DMS114 treated with DMSO at 0.1 percent for 48 hours (cell line): ENCODE data around the gene OR10A7.
"Not testable (repeated sequence)": the region's sequence is repeated elsewhere in the genome, so short reads cannot be mapped to it uniquely, and the experiment has no call there.

Source experiments
- DNase-seq: peaks from one replicate; lab custom pipeline; 2025; ENCODE audit not compliant: unreplicated experiment; lab: John Stamatoyannopoulos, UW

The OR10A7 gene

DNA sequence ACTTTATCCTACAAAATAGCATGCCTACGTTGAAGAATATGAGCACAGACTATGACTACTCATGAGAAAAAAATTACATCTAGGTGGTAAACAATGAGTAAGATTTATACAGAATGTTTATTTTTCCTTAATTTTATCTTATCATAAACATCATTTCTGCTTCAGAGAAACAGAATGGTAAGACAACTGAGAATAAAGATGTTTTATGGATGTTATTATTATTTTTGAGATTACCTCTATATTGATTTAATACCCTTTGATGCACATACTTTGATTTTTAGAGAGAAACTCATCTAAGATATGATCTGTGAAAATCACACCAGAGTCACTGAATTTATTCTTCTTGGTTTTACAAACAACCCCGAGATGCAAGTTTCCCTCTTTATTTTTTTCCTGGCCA is at the start of gene OR10A7:
OR10A7 (plus strand) TSS at position 301 of the 400 bp plus-strand sequence; CDS start at position 301, 0 bp downstream.
- no peak for DNase-seq

DNA sequence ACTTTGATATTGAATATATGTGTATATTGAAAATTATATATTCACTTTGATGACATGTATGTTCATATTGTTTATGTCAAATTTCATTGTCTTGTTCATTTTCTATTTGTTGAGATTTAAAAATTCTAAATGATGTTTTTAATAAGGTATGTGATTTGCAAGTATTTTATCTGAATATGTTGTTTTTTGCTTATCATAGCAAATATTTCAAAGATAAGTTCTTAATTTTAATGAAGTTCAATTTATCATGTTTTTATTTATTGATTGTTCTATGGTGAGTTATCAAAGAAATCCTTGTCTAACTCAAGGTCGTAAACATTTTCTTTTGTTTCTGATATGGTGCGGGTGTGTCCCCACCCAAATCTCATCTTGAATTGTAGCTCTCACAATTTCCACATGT is 49.4 kb upstream of the OR10A7 start:
- no peak for DNase-seq

GRCh38 chr12:55171846-55172245 is 49.0 kb upstream of the OR10A7 start:
- not testable (repeated sequence) for DNase-seq

GRCh38 chr12:55172686-55173085 is 48.1 kb upstream of the OR10A7 start:
- DNase-seq, result no peak

GRCh38 chr12:55173456-55173855 is 47.4 kb upstream of the OR10A7 start:
- no peak for DNase-seq

- no peak for DNase-seq
Measured at GRCh38 chr12:55188573-55188972, 32.3 kb upstream of the OR10A7 start.

DNA sequence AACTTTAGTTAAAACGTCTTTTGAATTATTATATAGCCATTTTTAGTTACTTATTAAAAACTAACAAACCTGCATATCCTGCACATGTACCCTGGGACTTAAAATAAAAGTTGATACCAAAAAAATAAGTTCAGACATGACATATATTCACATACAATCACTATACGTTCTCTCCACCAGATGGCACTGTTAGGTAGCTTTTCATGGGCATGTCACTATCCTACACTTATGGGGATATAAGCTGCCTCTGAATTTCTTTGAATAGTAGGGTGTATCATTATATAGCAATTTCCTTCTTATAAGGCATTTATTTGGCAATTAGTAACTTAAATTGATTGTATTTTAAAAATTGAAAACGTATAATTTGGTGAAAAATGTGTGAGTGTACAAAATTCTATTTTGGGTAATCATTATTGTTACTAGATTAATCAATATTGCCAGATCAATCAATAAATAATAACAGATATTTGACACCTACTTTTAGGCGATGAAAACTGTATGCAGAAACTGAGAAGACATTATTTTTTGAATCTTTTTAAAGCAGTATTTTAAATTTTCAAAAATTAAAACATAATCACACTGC is 31.8 kb upstream of the OR10A7 start:
- DNase-seq, result peak; percentile 90

DNA sequence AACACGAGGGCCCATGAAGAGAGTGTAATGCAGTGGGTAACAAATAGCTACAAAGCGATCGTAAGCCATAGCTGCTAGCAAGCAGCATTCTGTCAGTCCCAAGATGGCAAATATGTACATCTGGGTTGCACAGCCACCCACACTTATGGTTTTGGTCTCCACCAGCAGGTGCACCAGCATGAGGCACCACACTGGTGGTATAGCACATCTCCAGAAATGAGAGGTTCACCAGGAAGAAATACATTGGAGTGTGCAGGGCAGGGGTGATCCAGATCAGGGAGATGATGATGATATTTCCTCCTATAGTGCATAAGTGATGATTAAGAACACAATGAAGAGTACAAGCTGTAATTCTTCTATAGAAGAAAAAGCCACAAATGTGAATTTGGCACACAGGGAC is 26.4 kb upstream of the OR10A7 start:
- no peak for DNase-seq

DNA sequence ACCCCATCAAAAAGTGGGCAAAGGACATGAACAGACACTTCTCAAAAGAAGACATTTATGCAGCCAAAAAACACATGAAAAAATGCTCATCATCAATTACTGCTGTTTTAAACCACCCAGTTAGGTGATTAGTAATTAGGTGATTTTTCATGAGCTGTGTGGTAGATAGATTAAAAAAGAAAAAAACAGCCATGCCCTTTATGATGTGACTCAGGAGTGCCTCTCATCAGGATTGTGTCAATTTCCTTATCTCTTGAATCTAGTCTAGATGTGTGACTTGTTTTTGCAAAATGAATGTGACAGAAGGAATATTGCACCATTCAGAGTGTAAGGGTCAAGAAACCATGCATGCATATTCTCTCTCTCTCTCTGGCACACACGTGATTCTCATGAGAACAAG is 5.7 kb downstream of the OR10A7 start:
- DNase-seq, result no peak

DNA sequence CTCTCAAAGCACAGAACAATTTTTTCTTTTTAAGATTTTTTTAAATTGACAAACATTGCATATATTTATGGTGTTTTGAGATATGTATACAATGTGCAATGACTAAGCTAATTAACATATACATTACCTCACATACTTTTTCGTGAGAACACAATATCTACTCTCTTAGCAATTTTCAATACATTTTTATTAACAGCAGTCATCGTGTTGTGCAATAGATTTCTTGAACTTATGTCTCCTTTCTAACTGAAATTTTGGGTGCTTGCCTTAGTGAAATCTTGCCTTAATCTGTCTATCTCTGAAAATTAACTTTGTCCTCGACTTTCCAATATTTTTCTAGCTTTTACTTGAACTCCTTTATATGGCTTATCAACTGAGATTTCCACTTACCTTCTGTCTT is 6.8 kb downstream of the OR10A7 start:
- DNase-seq, result no peak

DNA sequence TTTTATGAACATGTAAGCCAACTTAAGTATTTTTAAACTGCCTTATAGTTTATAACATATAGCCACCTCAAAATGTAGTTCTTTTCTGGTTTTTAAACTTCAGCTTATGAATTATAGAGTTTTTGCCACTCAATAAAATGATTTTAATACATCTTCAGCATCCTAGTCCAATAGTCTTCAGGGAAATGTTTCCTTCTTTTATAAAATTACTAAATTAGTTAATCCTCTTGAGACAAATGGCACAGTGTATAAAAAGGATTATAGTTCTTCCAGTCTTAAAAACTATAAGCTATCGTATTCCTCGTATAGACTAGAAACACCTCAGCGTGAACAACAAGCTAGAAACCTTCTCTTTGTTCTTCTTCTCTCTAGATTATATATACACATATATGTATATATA is 23.5 kb downstream of the OR10A7 start, which contains the start of gene OR6C74:
OR6C74 (plus strand) TSS at position 301 of the 400 bp plus-strand sequence. CDS start 2,679 bp downstream, outside the sequence.
- DNase-seq, result no peak

GRCh38 chr12:55246159-55246558 is 25.3 kb downstream of the OR10A7 start:
- no peak for DNase-seq

DNA sequence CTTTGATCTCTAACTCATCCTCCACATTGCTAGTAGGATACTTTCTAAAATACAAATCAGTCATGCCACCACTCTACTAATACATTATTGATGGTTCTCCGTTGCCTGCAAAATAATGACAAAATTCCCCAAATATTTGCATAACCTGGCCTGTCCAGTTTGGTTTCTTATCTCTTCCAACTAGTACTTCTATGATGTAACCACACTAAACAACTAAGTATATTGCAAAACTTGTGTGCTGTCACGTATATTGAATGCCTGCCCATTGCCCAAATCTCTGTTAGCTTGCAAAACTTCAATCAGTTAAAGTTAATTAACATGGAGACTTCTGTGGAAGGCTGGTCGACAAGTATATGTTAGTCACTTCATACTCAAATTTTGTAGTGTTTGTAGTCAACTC is 30.1 kb downstream of the OR10A7 start:
- no peak for DNase-seq

- DNase-seq, result no peak
Measured at GRCh38 chr12:55253281-55253680, 32.5 kb downstream of the OR10A7 start.

GRCh38 chr12:55256831-55257230 is 36.0 kb downstream of the OR10A7 start:
- DNase-seq, result no peak

DNA sequence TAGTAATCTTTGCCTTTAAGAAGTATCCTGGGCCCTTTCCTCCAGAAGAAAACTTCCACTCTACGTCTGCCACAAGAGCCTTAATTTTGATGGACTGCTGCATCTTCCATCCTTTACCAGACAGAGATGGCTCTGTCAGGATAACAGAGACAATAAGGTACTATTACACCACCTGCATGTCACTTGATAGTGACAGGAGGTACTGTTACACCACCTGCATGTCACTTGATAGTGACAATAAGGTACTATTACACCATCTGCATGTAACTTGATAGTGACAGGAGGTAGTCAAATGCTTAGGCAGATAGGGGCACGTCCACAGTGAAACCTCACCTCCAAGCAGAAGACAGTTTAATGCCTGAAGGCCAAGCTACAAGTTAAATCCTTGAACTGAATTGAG is 37.5 kb downstream of the OR10A7 start:
- no peak for DNase-seq
